Type B pancreatic cell (in vitro differentiated cells): Measurements from ENCODE around the gene CACNA1C. TPM values are rescaled to one million over a fixed set of nuclear protein-coding genes. Genes with fewer than 3 reads are reported as not detected.
A peak's percentile ranks its signal among the peaks of the same experiment; 100 is the strongest.

Experiments
- DNase-seq: peaks from one replicate; pipeline ENCODE4 v3.0.0; 2021; ENCODE audit warnings: mixed read lengths; ENCODE audit not compliant: unreplicated experiment; ENCODE audit errors: extremely low spot score
- H3K27ac Mint-ChIP-seq: 2 replicates; pipeline ENCODE4 v1.8.0; 2021; ENCODE audit warnings: mild to moderate bottlenecking, mixed read lengths
- H3K27me3 Mint-ChIP-seq: 2 replicates; pipeline ENCODE4 v1.8.0; 2021; ENCODE audit warnings: mixed read lengths
- H3K36me3 Mint-ChIP-seq: 2 replicates; pipeline ENCODE4 v1.8.0; 2021; ENCODE audit warnings: mixed read lengths
- H3K4me1 Mint-ChIP-seq: one replicate; pipeline ENCODE4 v1.8.0; 2021; ENCODE audit warnings: mixed read lengths; ENCODE audit not compliant: unreplicated experiment
- H3K4me3 Mint-ChIP-seq: 2 replicates; pipeline ENCODE4 v1.8.0; 2021; ENCODE audit warnings: mild to moderate bottlenecking, mixed read lengths
- H3K9me3 Mint-ChIP-seq: 2 replicates; pipeline ENCODE4 v1.8.0; 2021; ENCODE audit warnings: mixed read lengths
- total RNA-seq: library from RNA; stranded (reverse); gene quantifications from 2 replicates; pipeline ENCODE4 v1.2.1, GENCODE V29; 2021; ENCODE audit warnings: low replicate concordance
- TF ChIP-seq, protein P1 (sequence below): fragments of 200-600 bp; sonication (generic); conservative IDR thresholded peaks from 2 replicates; pipeline ENCODE4 v1.5.0; 2021; ENCODE audit warnings: antibody characterized with exemption, mild to moderate bottlenecking

The CACNA1C gene
- total RNA-seq, 1 donor from 2014 or later, result 14.3 TPM

DNA sequence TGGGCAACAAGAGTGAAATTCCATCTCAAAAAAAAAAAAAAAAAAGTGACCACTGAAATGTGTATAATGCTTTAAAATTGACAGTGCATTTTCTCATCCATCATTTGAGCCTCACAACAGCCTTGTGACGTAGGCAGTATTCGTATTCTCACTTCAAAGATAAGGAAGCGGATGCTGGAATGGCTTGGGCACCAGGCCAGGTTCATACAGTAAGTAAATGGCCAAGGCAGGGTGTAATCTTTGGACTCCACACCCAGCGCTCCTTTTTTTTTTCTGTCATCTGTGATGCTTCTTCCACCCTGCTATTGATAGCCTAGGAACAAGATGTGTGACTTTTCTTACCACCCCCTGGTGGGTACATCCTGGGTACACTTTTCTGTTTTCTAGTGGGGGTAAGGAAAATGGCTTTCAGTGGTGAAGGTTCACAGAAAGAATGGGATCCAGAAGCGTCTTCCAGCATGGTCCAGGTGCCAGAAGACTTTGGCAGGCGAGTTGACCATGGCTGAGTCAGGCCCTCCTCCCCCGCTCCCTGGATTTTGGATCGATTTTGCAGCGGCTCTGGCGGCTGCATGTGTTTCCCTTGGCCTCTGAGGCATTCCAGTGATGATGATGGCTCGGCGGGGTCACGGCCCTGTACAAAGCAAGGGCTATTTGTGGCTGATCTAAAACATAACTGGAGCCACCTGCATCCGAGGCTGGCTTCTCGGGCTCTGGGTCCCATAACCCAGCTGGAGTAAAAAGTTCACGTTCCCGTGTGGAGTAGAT lies 110.6 kb downstream of the CACNA1C start:
- peaks cover 27% of the 10 kb centered on the region for H3K36me3 Mint-ChIP-seq
- no peak for DNase-seq
- peaks cover 7% of the 10 kb centered on the region for H3K27me3 Mint-ChIP-seq
- TF ChIP-seq, protein P1, sequence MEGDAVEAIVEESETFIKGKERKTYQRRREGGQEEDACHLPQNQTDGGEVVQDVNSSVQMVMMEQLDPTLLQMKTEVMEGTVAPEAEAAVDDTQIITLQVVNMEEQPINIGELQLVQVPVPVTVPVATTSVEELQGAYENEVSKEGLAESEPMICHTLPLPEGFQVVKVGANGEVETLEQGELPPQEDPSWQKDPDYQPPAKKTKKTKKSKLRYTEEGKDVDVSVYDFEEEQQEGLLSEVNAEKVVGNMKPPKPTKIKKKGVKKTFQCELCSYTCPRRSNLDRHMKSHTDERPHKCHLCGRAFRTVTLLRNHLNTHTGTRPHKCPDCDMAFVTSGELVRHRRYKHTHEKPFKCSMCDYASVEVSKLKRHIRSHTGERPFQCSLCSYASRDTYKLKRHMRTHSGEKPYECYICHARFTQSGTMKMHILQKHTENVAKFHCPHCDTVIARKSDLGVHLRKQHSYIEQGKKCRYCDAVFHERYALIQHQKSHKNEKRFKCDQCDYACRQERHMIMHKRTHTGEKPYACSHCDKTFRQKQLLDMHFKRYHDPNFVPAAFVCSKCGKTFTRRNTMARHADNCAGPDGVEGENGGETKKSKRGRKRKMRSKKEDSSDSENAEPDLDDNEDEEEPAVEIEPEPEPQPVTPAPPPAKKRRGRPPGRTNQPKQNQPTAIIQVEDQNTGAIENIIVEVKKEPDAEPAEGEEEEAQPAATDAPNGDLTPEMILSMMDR, result no peak
- peaks cover 6% of the 10 kb centered on the region for H3K4me1 Mint-ChIP-seq
- H3K4me3 Mint-ChIP-seq, result no peak overlapping the region
- H3K27ac Mint-ChIP-seq, result no peak overlapping the region
- peaks cover 7% of the 10 kb centered on the region for H3K9me3 Mint-ChIP-seq

DNA sequence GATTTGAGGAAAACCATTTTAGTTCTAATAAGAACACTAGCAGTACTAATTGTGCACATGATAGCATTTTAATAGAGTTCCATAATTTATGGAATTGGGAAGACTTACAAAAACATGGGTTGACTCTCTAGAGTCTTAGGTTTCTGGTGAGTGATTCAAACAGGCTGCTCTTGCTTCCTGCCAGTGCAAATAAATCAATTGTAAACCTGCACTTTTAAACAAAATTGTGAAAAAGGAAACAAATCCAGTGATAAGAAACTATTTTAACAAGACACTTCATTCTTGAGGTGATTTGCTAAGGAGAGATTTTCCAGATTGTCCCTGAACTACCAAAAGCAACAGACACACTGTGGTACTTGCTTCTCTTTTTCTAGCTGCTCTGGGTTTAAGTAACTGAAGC lies 112.2 kb downstream of the CACNA1C start:
- Mint-ChIP-seq H3K27ac (no peak overlapping the region), H3K27me3 (peaks cover 7% of the 10 kb centered on the region), H3K36me3 (peaks cover 30% of the 10 kb centered on the region), H3K4me1 (peaks cover 2% of the 10 kb centered on the region), H3K9me3 (peaks cover 7% of the 10 kb centered on the region), H3K4me3 (no peak overlapping the region)
- TF ChIP-seq, protein P1, result no peak
- DNase-seq, result no peak

DNA sequence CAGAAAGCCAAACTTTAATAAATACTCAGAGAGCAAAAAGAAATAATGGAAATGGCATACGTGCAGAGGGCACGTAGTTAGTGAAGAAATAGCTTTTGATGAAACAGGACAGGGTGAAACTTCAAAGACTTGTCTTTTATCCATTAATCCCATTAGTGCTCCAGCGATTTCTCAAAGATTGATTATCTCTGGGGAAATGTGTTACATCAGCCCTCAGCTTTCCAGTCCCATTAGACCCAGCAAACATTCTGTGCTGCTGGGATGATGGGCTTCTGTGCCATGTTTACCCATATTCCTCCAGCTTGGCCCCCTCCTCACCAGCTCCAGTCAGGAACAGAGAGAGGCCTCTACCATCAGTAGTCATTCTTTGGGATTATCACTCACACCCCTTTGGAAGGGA lies 113.1 kb downstream of the CACNA1C start:
- peaks cover 30% of the 10 kb centered on the region for H3K36me3 Mint-ChIP-seq
- no peak overlapping the region for H3K4me3 Mint-ChIP-seq
- H3K4me1 Mint-ChIP-seq, result no peaks in the 10 kb centered on the region
- no peak for DNase-seq
- peak overlapping the region; percentile 7 for H3K27ac Mint-ChIP-seq
- peaks cover 7% of the 10 kb centered on the region for H3K9me3 Mint-ChIP-seq
- TF ChIP-seq, protein P1, result no peak
- peaks cover 7% of the 10 kb centered on the region for H3K27me3 Mint-ChIP-seq

DNA sequence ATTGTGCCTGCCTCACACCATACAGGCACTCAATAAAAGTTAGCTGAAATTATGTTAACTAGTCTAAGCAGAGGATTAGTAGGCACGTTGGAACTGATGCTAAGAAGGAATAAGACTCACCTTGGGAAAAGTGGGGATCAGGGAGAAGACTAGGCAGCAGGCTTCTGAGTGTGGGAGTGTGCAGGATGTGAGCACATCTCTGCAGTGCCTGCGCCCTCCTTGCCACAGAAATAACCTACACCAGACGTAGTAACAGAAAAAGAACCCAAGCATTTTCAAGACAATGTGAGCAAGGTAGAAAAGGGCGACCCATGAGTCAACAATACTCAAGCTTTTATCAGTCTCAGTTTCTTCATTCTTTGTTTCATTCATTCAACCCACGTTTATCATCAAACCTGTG lies 113.9 kb downstream of the CACNA1C start:
- Mint-ChIP-seq H3K27ac (no peak overlapping the region), H3K4me1 (no peaks in the 10 kb centered on the region), H3K4me3 (no peak overlapping the region), H3K27me3 (peaks cover 7% of the 10 kb centered on the region), H3K9me3 (peaks cover 7% of the 10 kb centered on the region), H3K36me3 (peaks cover 28% of the 10 kb centered on the region)
- DNase-seq, result no peak
- TF ChIP-seq, protein P1, result no peak

DNA sequence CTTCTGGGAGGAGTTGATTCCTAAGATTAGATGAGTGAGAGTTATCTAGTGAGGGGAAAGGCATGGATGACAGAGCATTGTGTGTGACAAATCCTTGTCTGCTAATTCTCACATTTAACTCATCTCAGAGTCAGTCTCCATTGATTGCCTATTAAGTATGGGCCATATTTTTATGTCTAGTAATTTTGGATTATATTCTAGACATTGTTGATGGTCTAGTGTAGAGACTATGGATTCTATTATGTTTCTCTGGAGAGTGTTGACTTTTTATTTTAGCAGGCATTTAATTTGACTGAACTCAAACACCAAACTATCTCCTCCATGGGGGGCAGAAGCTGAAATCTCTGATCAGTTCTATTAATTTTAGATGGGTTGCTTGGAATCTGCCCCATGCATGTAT lies 114.4 kb downstream of the CACNA1C start:
- Mint-ChIP-seq H3K27me3 (peaks cover 7% of the 10 kb centered on the region), H3K4me3 (no peak overlapping the region), H3K27ac (no peak overlapping the region), H3K36me3 (peaks cover 26% of the 10 kb centered on the region), H3K4me1 (no peaks in the 10 kb centered on the region), H3K9me3 (peaks cover 7% of the 10 kb centered on the region)
- DNase-seq, result no peak
- TF ChIP-seq, protein P1, result no peak
